Measurements from ENCODE around the gene TENT5A.
A peak's percentile ranks its signal among the peaks of the same experiment; 100 is the strongest.

TENT5A gene

DNA sequence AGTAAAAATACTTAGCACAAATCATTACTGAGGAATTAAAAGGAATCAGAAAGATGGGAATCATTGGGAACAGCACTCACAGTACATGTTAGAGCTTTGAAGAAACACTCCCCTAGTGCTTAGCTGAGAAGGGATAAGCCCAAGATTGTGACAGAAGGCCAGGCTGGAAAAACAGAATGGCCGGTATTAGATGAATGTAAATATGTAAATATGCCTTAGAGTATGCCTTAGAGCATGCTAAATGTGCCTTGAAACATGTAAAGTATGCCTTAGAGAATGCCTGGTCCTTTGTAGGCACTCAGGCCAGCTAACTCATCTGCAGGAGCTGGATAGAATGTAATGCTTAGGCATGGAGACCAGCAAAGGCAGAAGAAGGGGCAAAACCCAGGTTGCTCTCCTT lies 10.6 kb upstream of the TENT5A start:
- POLR2A ChIA-PET = no interaction called here
- no peak for TF ChIP-seq CTCF (IDR thresholded peaks at IDR 0.05; ENCODE audit: insufficient read depth, low read length, missing control alignments)
- peak; percentile 23 for DNase-seq (ENCODE audit: low read depth, low spot score)
- CTCF ChIA-PET = interaction anchor here (0.9 to 2.5 kb wide), 2 partner anchors 10 to 275 kb away, joined by 3 to 16 read pairs; partner anchors contain the start of gene TENT5A
- H3K4me3 ChIP-seq (ENCODE audit: low read depth, low read length) = no peak overlapping the region

GRCh38 chr6:81762606-81763005 lies 10.1 kb upstream of the TENT5A start:
- ChIA-PET CTCF (interaction anchor here (0.9 to 2.5 kb wide), 2 partner anchors 9 to 275 kb away, joined by 3 to 16 read pairs; partner anchors contain the start of gene TENT5A), POLR2A (no interaction called here)
- no peak for DNase-seq (ENCODE audit: low read depth, low spot score)
- H3K4me3 ChIP-seq (ENCODE audit: low read depth, low read length) = no peak overlapping the region
- TF ChIP-seq CTCF (IDR thresholded peaks at IDR 0.05; ENCODE audit: insufficient read depth, low read length, missing control alignments) = no peak

GRCh38 chr6:81762132-81762531 lies 9.7 kb upstream of the TENT5A start:
- CTCF ChIA-PET = interaction anchor here (2.5 kb wide), 1 partner anchor 9 kb away, joined by 16 read pairs; the partner anchor contains the start of gene TENT5A
- peak; percentile 2 for TF ChIP-seq CTCF (IDR thresholded peaks at IDR 0.05; ENCODE audit: insufficient read depth, low read length, missing control alignments)
- H3K4me3 ChIP-seq (ENCODE audit: low read depth, low read length) = no peak overlapping the region
- no peak for DNase-seq (ENCODE audit: low read depth, low spot score)
- POLR2A ChIA-PET = no interaction called here

- no peak overlapping the region for H3K4me3 ChIP-seq (ENCODE audit: low read depth, low read length)
- ChIA-PET CTCF (interaction anchor here (1.2 kb wide), 1 partner anchor 280 kb away, joined by 4 read pairs; no protein-coding TSS in a partner anchor), POLR2A (interaction anchor here (0.8 kb wide), 1 partner anchor 8 kb away, joined by 5 read pairs; the partner anchor contains the start of gene TENT5A)
- TF ChIP-seq CTCF (IDR thresholded peaks at IDR 0.05; ENCODE audit: insufficient read depth, low read length, missing control alignments) = no peak
- DNase-seq (ENCODE audit: low read depth, low spot score) = no peak
These were observed 8.7 kb upstream of the TENT5A start for GRCh38 chr6:81761197-81761596.

DNA sequence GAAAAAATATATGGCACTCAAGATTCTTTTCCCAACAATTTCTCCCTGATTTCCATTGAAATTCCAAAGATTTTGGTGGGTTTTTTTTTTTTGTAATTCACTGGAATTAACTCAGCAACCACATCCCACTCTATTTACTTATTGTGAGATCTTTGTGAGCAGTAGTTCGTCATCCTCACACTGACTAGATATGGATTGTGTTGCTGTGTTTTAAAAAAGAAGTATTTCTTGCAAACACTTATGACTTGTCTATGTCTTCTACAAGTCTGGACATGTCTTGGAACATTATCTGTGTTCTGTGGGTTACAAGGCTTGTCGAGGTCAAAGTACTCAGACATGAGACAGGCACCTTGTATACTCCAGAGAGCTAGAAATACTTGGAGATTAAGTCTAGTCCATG lies 7.3 kb upstream of the TENT5A start:
- no peak for TF ChIP-seq CTCF (IDR thresholded peaks at IDR 0.05; ENCODE audit: insufficient read depth, low read length, missing control alignments)
- no peak for DNase-seq (ENCODE audit: low read depth, low spot score)
- CTCF ChIA-PET = interaction anchor here (0.9 kb wide), 1 partner anchor 131 kb away, joined by 4 read pairs; no protein-coding TSS in a partner anchor
- POLR2A ChIA-PET = no interaction called here
- no peak overlapping the region for H3K4me3 ChIP-seq (ENCODE audit: low read depth, low read length)

- no peak for TF ChIP-seq CTCF (IDR thresholded peaks at IDR 0.05; ENCODE audit: insufficient read depth, low read length, missing control alignments)
- POLR2A ChIA-PET = no interaction called here
- DNase-seq (ENCODE audit: low read depth, low spot score) = no peak
- H3K4me3 ChIP-seq (ENCODE audit: low read depth, low read length) = no peak overlapping the region
- CTCF ChIA-PET = interaction anchor here (1.0 kb wide), 1 partner anchor 420 kb away, joined by 4 read pairs; no protein-coding TSS in a partner anchor
These were observed 5.7 kb upstream of the TENT5A start for GRCh38 chr6:81758221-81758620.

All from AG04449 (cell line).